ENCODE measurements around the gene FLG.
"Not testable (repeated sequence)": the region's sequence is repeated elsewhere in the genome, so short reads cannot be mapped to it uniquely, and the experiment has no call there.

Gene FLG

GRCh38 chr1:152256394-152256793 lies 68.6 kb downstream of the FLG start:
- H4K20me1 ChIP-seq (ENCODE audit: control insufficient read depth, insufficient read depth, low read depth, low read length); H3K4me2 ChIP-seq (ENCODE audit: low read length): not testable (repeated sequence)

More at GRCh38 chr1:152256394-152256793, 68.6 kb downstream of the FLG start:
- H3K9me2 ChIP-seq (replicated peaks; ENCODE audit: control insufficient read depth, low read length); H3K4me3 ChIP-seq (ENCODE audit: low read length); H3K27me3 ChIP-seq (ENCODE audit: control insufficient read depth, low read length); H3K4me1 ChIP-seq (ENCODE audit: control insufficient read depth, low read length); H3F3A ChIP-seq (ENCODE audit: control insufficient read depth, insufficient read depth); H3K79me2 ChIP-seq (ENCODE audit: control insufficient read depth, low read length); H3K27ac ChIP-seq (ENCODE audit: low read depth, low read length); H3K9me3 ChIP-seq (ENCODE audit: control insufficient read depth, insufficient read depth, low read length); H3K36me3 ChIP-seq (ENCODE audit: control insufficient read depth, low read length): not testable (repeated sequence)
